Ovary (tissue), 10 donors: Measurements from ENCODE around the gene L1CAM. TPM values are rescaled to one million over a fixed set of nuclear protein-coding genes. Genes with fewer than 3 reads are reported as not detected.
A peak's percentile ranks its signal among the peaks of the same experiment; 100 is the strongest.

Experiments used
- DNase-seq, 5 donors: peaks; one replicate each; pipeline ENCODE4 v3.0.0-alpha.2; 2019 to 2020
- H3K27ac ChIP-seq, 2 donors: fragments of 200-600 bp; one replicate each; pipeline versions ENCODE4 v1.5.1 to v1.8.0; 2019 to 2022
- H3K27me3 ChIP-seq: fragments of 200-600 bp; one replicate; pipeline ENCODE4 v1.8.0; 2022
- H3K36me3 ChIP-seq: fragments of 200-600 bp; sonication (generic); one replicate; pipeline ENCODE4 v1.5.1; 2019
- H3K4me1 ChIP-seq: one replicate; pipeline ENCODE4 v1.8.1; 2013; ENCODE audit warnings: mild to moderate bottlenecking, moderate library complexity; ENCODE audit not compliant: insufficient read depth
- H3K4me3 ChIP-seq: fragments of 200-600 bp; sonication (generic); one replicate; pipeline ENCODE4 v1.5.1; 2017
- H3K9me3 ChIP-seq, 2 donors: fragments of 200-600 bp in 1 of 2; sonication (generic) in 1 of 2; one replicate each; pipeline versions ENCODE4 v1.5.1 to v1.8.1; 2013 to 2019; ENCODE audit warnings: mild to moderate bottlenecking in 1 of 2, moderate library complexity in 1 of 2
- EP300 ChIP-seq: sonication (generic); formaldehyde crosslinking; IDR thresholded peaks from one replicate; pipeline ENCODE4 v1.6.1; 2017; ENCODE audit warnings: antibody characterized with exemption
- POLR2A ChIP-seq: fragments of 450-650 bp; IDR thresholded peaks from one replicate; pipeline ENCODE4 v1.6.1; 2017; ENCODE audit warnings: antibody characterized with exemption, mild to moderate bottlenecking, moderate library complexity
- WGBS, 3 donors: extraction: QIAGEN DNeasy Blood & Tissue Kit in 1 of 3; methylation state at CpG; one replicate each; pipeline versions ENCODE4 v1.1.5 to v1.1.7; 2013 to 2017; 5-methylcytosine and 5-hydroxymethylcytosine counted together
- intact Hi-C, 4 donors: fragments of 100-400 bp; cut with DNase I; formaldehyde crosslinking; loops; one replicate each; pipeline versions ENCODE4 v1.11.0 to v1.15.1; 2022 to 2023
- long read RNA-seq, 3 donors: library from polyadenylated mRNA in 2 of 3; unstranded in 2 of 3; transcript quantifications; one replicate each; pipeline ENCODE4 v2.0.0 and lab custom pipeline, GENCODE V29; 2021 to 2026
- polyA plus RNA-seq, 2 donors: library from polyadenylated mRNA; stranded (reverse); fragments of 200-250 nt in 1 of 2; fragments of 350-450 nt in 1 of 2; fragmentation: Illumina TruSeq in 1 of 2; extraction: RNeasy Lipid Tissue Mini Kit (QIAGEN cat#74804) in 1 of 2; gene quantifications; one replicate each; pipeline ENCODE4 v1.2.3, GENCODE V29; 2013 to 2014
- total RNA-seq, 7 donors: library from RNA; depleted of rRNA in 2 of 7; stranded (reverse); fragments of >200 nt in 2 of 7; fragmentation: NEBNext Ultra II Directional in 3 of 7; extraction: Animal tissue kit (Norgen Biotek cat#: 25700) in 3 of 7; gene quantifications; one replicate each; pipeline versions ENCODE4 v1.1.0 to v1.2.4, GENCODE V29; 2016 to 2023
- TF ChIP-seq, protein P1 (sequence below), 3 donors: fragments of 450-650 bp in 2 of 3; fragments of 200-600 bp in 1 of 3; IDR thresholded peaks; one replicate each; pipeline versions ENCODE4 v1.5.1 to v1.8.0; 2016 to 2022; ENCODE audit warnings: antibody characterized with exemption in 3 of 3, mild to moderate bottlenecking in 1 of 3
- donor health status: DM: no; HTN: no; CAD: no; lungs with moderate emphysema.
- donor health status: DM: no; HTN: no; CAD: no.
- donor health status: Bipolar disorder and iron deficiency.
- donor health status: DM: yes; HTN: yes; CAD: no.
- donor health status: DM: no; HTN: no; CAD: no.
- donor health status: DM: yes; HTN: yes; CAD: no.

Gene L1CAM, protein sequence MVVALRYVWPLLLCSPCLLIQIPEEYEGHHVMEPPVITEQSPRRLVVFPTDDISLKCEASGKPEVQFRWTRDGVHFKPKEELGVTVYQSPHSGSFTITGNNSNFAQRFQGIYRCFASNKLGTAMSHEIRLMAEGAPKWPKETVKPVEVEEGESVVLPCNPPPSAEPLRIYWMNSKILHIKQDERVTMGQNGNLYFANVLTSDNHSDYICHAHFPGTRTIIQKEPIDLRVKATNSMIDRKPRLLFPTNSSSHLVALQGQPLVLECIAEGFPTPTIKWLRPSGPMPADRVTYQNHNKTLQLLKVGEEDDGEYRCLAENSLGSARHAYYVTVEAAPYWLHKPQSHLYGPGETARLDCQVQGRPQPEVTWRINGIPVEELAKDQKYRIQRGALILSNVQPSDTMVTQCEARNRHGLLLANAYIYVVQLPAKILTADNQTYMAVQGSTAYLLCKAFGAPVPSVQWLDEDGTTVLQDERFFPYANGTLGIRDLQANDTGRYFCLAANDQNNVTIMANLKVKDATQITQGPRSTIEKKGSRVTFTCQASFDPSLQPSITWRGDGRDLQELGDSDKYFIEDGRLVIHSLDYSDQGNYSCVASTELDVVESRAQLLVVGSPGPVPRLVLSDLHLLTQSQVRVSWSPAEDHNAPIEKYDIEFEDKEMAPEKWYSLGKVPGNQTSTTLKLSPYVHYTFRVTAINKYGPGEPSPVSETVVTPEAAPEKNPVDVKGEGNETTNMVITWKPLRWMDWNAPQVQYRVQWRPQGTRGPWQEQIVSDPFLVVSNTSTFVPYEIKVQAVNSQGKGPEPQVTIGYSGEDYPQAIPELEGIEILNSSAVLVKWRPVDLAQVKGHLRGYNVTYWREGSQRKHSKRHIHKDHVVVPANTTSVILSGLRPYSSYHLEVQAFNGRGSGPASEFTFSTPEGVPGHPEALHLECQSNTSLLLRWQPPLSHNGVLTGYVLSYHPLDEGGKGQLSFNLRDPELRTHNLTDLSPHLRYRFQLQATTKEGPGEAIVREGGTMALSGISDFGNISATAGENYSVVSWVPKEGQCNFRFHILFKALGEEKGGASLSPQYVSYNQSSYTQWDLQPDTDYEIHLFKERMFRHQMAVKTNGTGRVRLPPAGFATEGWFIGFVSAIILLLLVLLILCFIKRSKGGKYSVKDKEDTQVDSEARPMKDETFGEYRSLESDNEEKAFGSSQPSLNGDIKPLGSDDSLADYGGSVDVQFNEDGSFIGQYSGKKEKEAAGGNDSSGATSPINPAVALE
- total RNA-seq (1 to 10 TPM in 3 of 7 donors, under 1 TPM in 3, not detected in 1; 0.36 to 3.0 (median 1.1) TPM), polyA plus RNA-seq (1 to 10 TPM in 1 of 2 donors, under 1 TPM in 1; 0.63 to 1.1 TPM)
- long read RNA-seq, donor 1 = 0 reads
- long read RNA-seq, donor 2 = 0 reads
- long read RNA-seq, donor 3, full-length matches to known transcripts = 2 of 3 reads
- long read RNA-seq, donor 3, partial matches to known transcripts = 1 of 3 reads
- long read RNA-seq, donor 3, other reads (novel, unspliced or antisense) = 0 of 3 reads

GRCh38 chrX:153885968-153886903, at the start of gene L1CAM:
Gene L1CAM (minus strand): TSS chrX:153886173. CDS start chrX:153875836, 10,337 bp downstream.
- WGBS, 3 donors = 16 to 24% (median 22%) methylated on average over 33 to 89 of the region's 94 CpGs
- no peak for DNase-seq
- TF ChIP-seq, protein P1, sequence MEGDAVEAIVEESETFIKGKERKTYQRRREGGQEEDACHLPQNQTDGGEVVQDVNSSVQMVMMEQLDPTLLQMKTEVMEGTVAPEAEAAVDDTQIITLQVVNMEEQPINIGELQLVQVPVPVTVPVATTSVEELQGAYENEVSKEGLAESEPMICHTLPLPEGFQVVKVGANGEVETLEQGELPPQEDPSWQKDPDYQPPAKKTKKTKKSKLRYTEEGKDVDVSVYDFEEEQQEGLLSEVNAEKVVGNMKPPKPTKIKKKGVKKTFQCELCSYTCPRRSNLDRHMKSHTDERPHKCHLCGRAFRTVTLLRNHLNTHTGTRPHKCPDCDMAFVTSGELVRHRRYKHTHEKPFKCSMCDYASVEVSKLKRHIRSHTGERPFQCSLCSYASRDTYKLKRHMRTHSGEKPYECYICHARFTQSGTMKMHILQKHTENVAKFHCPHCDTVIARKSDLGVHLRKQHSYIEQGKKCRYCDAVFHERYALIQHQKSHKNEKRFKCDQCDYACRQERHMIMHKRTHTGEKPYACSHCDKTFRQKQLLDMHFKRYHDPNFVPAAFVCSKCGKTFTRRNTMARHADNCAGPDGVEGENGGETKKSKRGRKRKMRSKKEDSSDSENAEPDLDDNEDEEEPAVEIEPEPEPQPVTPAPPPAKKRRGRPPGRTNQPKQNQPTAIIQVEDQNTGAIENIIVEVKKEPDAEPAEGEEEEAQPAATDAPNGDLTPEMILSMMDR (IDR thresholded peaks at IDR 0.05) = no peak
- TF ChIP-seq POLR2A (no peak), EP300 (no peak)
- Histone ChIP-seq H3K9me3 (no peaks in the 10 kb centered on the region), H3K4me3 (no peak within 1 kb of the TSS), H3K36me3 (no peaks in the 10 kb centered on the region), H3K4me1 (no peaks in the 10 kb centered on the region), H3K27me3 (no peaks in the 10 kb centered on the region), H3K27ac (no peak within 1 kb of the TSS)
- intact Hi-C loops = no loop called here

DNA sequence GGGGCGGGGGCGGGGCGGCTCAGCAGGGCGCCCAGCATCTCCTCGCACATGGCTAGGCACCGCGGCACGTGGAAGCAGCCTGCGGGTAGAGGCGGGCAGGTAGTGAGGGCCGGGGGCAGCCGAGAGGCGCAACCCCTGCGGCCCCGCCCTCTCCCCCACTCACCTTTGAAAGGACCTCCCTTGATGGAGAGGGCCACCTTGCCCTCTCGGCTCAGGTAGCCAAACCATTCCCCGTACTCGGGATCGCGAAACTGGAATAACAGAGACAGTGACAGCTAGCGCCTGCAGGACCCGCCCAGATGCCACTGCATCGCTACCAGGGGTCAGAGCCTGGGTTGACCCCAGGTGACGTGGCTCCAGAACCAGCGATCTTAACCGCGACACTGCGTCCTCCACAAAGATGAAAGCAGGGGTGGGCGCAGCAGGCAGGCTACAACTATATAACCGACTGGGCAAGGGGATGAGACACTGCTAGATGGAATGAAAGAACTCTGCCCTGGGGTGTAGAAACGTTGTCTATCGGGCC, 49.4 kb upstream of the L1CAM start:
- TF ChIP-seq POLR2A (no peak), EP300 (no peak)
- TF ChIP-seq, protein P1 (IDR thresholded peaks at IDR 0.05) = no peak
- peaks cover 7% of the 10 kb centered on the region for H3K4me1 ChIP-seq
- H3K4me3 ChIP-seq = peak overlapping the region; percentile 56
- DNase-seq = peak in 1 of 5 donors; percentile 46
- H3K9me3 ChIP-seq = no peaks in the 10 kb centered on the region
- 22 to 40% (median 39%) methylated on average over 19 to 30 of the region's 32 CpGs for WGBS, 3 donors
- H3K27me3 ChIP-seq = no peaks in the 10 kb centered on the region
- H3K27ac ChIP-seq = no peak overlapping the region
- intact Hi-C loops = no loop called here
- no peaks in the 10 kb centered on the region for H3K36me3 ChIP-seq

GRCh38 chrX:153934762-153935325, 48.9 kb upstream of the L1CAM start, which contains the start of gene NAA10:
Gene NAA10 (minus strand): TSS chrX:153935037. CDS start chrX:153934904, 133 bp downstream.
- peak within 1 kb of the TSS in 1 of 2 donors; percentile 38 for H3K27ac ChIP-seq
- peaks cover 7% of the 10 kb centered on the region for H3K4me1 ChIP-seq
- no peaks in the 10 kb centered on the region for H3K9me3 ChIP-seq
- H3K36me3 ChIP-seq = no peaks in the 10 kb centered on the region
- intact Hi-C loops = no loop called here
- peak within 1 kb of the TSS; percentile 56 for H3K4me3 ChIP-seq
- 6 to 15% methylated on average over 74 to 81 of the region's 87 CpGs; no CpG with 5 or more reads in 1 of the 3 donors for WGBS, 3 donors
- H3K27me3 ChIP-seq = no peaks in the 10 kb centered on the region
- DNase-seq = peak; percentile 72 to 86 (median 82)
- no peak for TF ChIP-seq EP300
- TF ChIP-seq POLR2A = no peak
- TF ChIP-seq, protein P1 (IDR thresholded peaks at IDR 0.05) = no peak
